ENCODE data around the gene RFX3.

RFX3 gene

DNA sequence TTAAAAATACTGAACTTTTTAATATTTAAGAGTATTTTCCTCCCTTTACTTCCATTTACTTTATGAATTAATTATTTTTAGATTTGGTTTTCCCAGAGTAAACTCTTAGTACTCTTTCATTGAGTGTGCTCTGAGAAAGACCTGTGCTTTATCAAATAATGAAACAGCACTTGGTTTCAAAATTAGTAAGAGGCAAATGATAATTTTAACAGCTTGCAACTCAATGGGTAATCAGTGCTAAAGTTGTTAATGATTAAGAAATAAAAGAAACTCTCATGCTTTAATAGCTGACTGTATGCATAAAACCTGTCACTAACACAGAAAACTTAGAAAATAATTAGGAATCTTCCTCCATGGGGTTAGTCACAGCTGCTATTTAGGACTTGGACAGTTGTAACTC is 244.4 kb downstream of the RFX3 start:
- DNase-seq (ENCODE audit: low spot score) = no peak

DNA sequence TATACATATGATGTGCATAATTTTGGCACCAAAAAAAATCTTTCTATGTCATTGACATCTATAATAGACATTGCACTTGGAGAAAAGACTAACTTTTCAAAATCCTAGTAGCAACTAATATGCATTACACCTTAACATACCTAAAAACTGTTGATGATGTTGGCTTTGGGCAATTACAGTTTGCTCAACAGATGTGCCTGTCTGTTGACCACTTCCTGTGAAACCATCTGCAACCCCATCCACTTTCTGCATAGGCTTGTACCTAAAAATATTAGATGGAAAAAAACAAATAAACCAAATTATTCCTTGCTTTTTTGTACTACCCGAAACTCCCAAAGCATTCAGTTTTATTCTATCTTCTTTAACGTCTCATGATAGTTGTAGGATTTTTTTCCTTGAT is 248.6 kb downstream of the RFX3 start:
- no peak for DNase-seq (ENCODE audit: low spot score)

DNA sequence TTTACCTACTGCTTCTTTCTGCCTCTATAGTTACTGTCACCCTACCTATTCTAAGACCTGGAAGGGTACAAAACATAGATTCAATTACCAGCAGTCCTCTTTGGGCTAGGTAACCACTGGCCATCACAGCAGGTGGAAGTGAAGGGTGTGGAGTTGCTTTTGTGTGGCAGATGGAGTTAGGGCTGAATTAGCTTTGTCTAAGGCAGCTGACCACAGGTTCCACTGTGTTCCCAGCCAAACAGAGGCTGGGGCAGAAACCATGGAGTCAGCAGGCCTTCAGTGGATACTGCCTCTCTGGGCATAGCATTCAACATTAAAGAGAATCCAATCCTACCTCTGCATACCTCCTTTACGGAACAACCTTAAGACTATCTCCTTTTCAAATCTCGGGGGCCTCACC is 254.2 kb downstream of the RFX3 start:
- DNase-seq (ENCODE audit: low spot score) = no peak

DNA sequence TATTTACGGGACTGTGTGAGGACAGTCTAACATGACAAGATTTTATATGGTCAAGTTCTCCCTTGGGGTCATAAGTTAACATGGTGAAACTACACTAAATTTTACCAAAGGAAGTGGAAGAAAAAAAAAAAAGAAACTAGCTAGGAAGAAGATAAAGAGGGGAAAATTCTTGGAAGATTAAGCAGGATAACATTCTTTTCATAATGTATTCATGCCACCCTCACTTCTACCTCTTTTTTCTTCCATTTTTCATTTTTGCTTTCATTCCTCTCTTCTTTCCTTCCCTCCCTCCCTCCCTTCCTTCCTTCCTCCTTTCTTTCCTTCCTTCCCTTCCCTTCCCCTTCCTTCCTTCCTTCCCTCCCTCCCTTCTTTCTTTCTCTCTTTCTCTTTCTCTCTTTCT is 254.6 kb downstream of the RFX3 start:
- DNase-seq (ENCODE audit: low spot score) = no peak

- no peak for DNase-seq (ENCODE audit: low spot score)
Measured at GRCh38 chr9:3268223-3268622, 257.6 kb downstream of the RFX3 start.

DNA sequence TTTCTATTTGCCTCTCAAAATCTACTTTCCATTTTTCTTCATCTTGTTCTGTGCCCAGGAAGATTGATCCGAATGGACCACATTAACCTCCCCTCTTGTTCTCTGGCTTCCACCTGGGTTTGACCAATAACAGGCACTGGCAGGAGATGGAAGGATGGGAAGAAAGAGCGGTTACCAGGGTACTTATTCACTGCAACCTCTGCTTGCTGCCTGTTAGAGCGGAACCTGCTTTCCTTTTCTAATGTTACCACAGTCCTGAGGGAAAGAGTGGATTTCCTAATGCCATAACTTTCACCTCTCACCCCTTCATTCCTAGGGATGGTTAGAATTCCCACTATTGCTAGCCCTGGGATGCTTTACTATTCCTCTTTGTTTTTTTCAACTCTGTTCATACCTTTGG is 262.1 kb downstream of the RFX3 start:
- no peak for DNase-seq (ENCODE audit: low spot score)

DNA sequence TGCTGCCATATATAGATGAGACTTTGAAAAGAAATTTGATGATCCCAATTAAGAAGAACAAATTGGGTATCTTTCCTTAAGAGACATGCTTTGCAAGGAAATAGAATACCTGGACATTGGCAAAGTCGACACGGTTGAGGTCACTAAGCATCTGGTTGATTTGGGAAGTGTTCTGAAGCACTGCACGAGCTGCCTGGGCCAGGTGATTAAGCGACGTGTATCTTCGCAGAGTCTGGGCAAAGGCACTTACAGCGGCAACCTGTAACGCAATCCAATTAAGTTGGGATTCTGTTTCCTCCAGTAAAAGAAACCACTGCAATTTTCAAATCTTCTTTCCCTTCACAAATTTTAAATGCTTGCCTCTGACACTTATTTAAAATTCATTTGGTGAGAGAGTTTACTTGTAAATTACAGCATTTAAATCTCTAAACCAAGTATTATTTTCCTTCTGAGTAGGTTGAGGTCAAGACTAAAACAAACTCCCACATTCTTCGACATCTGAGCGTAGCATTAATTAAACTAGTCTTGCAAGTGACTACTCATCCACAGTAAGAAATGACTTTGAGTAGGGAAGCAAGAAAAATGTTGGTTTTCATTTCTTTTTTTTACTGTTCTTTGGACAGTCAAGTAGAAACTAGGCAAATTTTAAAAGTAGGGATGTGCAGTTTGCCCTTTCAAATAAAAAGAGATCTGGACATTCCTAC is 262.8 kb downstream of the RFX3 start:
- DNase-seq (ENCODE audit: low spot score) = no peak

- DNase-seq (ENCODE audit: low spot score) = no peak
Measured at GRCh38 chr9:3261484-3261883, 264.3 kb downstream of the RFX3 start.

- DNase-seq (ENCODE audit: low spot score) = no peak
Measured at GRCh38 chr9:3256571-3257330, 269.1 kb downstream of the RFX3 start.

GRCh38 chr9:3251309-3251708 is 274.5 kb downstream of the RFX3 start:
- DNase-seq (ENCODE audit: low spot score) = no peak

DNA sequence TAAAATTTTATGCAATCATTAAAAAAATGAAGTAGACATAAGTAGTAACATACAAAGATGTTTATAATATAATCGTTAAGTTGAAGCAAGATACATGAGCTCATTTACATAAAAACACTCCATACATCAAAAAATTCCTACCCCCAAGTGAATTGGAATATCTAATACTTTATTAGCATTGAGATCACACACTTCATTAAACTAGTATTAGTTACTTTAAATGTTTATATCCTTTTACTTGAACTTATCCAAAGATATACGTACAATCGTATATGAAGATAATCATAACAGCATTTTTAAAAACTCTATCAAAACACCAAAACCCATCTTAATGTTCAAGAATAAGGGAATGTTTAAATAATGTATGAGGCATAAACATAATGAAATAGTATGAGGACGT is 275.1 kb downstream of the RFX3 start:
- DNase-seq (ENCODE audit: low spot score) = no peak

- no peak for DNase-seq (ENCODE audit: low spot score)
Measured at GRCh38 chr9:3247211-3247610, 278.6 kb downstream of the RFX3 start.

DNA sequence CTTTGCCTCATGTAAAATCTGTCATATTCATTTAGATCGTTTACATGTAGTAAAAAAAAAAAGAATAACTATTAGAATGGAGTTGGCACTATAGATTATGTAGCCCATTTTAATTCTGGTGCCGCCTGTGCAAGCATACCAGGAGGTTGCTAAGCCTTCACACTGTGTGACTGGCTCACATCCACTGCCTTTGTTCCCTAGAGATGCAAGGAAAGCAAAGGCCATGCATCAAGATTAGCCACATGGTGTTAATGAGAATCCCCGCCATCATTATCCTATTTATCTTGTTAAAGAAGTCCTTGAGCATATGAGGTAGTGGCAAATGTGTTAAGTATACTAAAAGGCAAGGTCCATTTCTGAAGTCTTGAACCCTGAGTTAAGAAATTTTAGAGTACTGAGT is 279.6 kb downstream of the RFX3 start:
- DNase-seq (ENCODE audit: low spot score) = no peak

GRCh38 chr9:3244963-3245653 is 280.7 kb downstream of the RFX3 start:
- DNase-seq (ENCODE audit: low spot score) = no peak

DNA sequence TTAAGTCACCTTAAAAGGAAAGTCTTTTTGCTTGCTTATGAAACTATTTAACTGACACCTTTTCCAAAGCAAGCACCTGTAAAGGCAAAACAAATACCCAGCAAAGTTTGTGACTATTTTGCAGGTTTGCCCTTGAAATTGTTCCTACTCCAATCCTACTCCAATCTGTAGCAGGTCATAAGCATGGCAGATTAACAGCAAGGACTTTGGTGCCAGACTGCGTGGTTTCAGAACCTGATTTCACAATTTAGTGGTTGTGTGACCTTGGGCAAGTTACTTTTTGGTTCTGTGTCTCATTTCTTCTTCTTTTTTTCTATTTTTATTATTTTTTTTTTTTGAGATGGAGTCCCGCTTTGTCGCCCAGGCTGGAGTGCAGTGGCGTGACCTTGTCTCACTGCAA is 282.1 kb downstream of the RFX3 start:
- DNase-seq (ENCODE audit: low spot score) = no peak

DNA sequence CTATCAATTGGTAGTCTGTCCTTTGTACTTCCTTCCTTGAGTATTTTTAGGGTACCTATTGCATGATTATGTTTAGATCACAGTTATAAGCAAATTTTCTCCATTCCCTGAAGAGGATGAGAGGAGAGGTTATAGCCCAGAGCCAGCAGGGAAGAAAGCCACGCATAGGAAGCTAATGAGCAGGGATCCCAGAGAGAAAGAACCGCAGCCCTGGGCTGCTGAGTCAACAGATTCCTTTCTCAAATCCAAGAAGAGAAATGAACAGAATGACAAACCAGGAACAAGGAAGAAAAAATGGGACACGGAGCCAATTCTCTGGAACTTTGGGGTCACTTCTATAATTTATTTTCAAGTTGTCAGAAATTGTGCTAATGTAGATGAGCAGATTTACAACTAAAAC is 284.5 kb downstream of the RFX3 start:
- DNase-seq (ENCODE audit: low spot score) = no peak

GRCh38 chr9:3240656-3241268 is 285.0 kb downstream of the RFX3 start:
- DNase-seq (ENCODE audit: low spot score) = peak; percentile 73

DNA sequence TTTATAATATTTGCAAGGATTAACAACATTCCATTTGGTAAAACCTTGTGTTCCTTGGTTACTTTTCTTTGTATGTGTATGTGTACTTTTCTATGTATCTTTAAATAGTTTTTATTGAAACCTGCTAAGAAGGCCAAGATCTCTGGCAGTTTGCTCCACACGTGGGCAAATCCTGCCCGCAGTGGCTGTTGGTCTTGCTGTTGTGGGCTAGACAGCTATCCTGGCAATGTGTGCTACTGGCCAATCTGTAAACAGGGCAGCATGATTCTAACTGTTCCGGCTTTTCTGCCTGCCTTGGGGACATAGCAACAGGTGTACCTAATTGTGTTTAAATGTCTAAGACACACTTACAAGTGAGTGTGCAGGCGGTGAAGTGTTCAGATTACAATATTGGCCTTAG is 286.6 kb downstream of the RFX3 start:
- no peak for DNase-seq (ENCODE audit: low spot score)

GRCh38 chr9:3238236-3238635 is 287.6 kb downstream of the RFX3 start:
- DNase-seq (ENCODE audit: low spot score) = no peak

GRCh38 chr9:3237121-3237520 is 288.7 kb downstream of the RFX3 start:
- DNase-seq (ENCODE audit: low spot score) = no peak

GRCh38 chr9:3235497-3235896 is 290.3 kb downstream of the RFX3 start:
- DNase-seq (ENCODE audit: low spot score) = no peak

GRCh38 chr9:3224931-3225330 is 300.9 kb downstream of the RFX3 start:
- DNase-seq (ENCODE audit: low spot score) = no peak

DNA sequence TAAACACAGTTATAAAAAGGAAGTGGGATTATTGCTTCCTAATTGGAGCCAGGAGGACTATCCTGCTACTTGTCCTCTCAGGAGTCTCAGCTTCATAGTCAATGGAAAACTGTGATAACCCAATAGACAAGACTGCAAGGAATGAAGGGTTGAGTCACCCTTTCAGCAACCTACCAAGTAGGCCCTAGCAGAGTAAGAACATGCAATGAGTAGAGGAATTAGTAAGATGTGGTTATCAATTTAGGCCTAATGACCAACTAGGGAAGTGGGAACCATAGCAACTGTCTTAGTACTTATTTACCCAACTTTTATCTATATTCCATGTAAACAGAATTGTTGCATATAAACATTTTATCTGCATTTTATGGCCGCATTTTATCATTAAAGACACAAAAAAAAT is 310.1 kb downstream of the RFX3 start:
- no peak for DNase-seq (ENCODE audit: low spot score)
